ENCODE measurements around the gene MAVS.

MAVS gene

GRCh38 chr20:3887876-3888620 lies 41.4 kb downstream of the MAVS start:
- H3K27ac ChIP-seq = peak overlapping the region; percentile 91
- no peak for TF ChIP-seq CTCF (conservative IDR thresholded peaks at IDR 0.05; ENCODE audit: low read depth)
- no peak for DNase-seq (ENCODE audit: low spot score)
- POLR2A ChIA-PET (ENCODE audit: low non-redundant PET) = no interaction called here
- CTCF ChIA-PET = interaction anchor here (0.6 to 0.7 kb wide), 4 partner anchors 9 to 718 kb away, joined by 3 to 6 read pairs (median 3); no protein-coding TSS in a partner anchor

- TF ChIP-seq CTCF (conservative IDR thresholded peaks at IDR 0.05; ENCODE audit: low read depth) = peak; percentile 50
- peak; percentile 100 for DNase-seq (ENCODE audit: low spot score)
- H3K27ac ChIP-seq = peak within 1 kb of the TSS; percentile 91
- CTCF ChIA-PET = interaction anchor here (0.6 to 0.7 kb wide), 4 partner anchors 9 to 1299 kb away, joined by 3 to 6 read pairs (median 3); no protein-coding TSS in a partner anchor
- POLR2A ChIA-PET (ENCODE audit: low non-redundant PET) = no interaction called here
Observed at GRCh38 chr20:3888622-3889488, 42.2 kb downstream of the MAVS start, which contains the start of gene PANK2. Gene PANK2 (plus strand): TSS chr20:3889387.

- CTCF ChIA-PET = interaction anchor here (0.6 to 0.7 kb wide), 3 partner anchors 21 to 860 kb away, joined by 3 to 5 read pairs (median 4); no protein-coding TSS in a partner anchor
- peak; percentile 31 for DNase-seq (ENCODE audit: low spot score)
- POLR2A ChIA-PET (ENCODE audit: low non-redundant PET) = no interaction called here
- H3K27ac ChIP-seq = peak overlapping the region; percentile 91
- TF ChIP-seq CTCF (conservative IDR thresholded peaks at IDR 0.05; ENCODE audit: low read depth) = no peak
Observed at GRCh38 chr20:3889489-3890397, 43.1 kb downstream of the MAVS start.

- CTCF ChIA-PET = interaction anchor here (0.6 to 0.7 kb wide), 2 partner anchors 20 to 860 kb away, joined by 3 to 4 read pairs; no protein-coding TSS in a partner anchor
- POLR2A ChIA-PET (ENCODE audit: low non-redundant PET) = no interaction called here
- TF ChIP-seq CTCF (conservative IDR thresholded peaks at IDR 0.05; ENCODE audit: low read depth) = no peak
- DNase-seq (ENCODE audit: low spot score) = peak; percentile 59
- peak overlapping the region; percentile 91; the same call in 1 of the 2 replicates for H3K27ac ChIP-seq
Observed at GRCh38 chr20:3890398-3890751, 43.7 kb downstream of the MAVS start.

GRCh38 chr20:3890999-3891929 lies 44.6 kb downstream of the MAVS start:
- CTCF ChIA-PET = interaction anchor here (0.7 to 0.9 kb wide), 2 partner anchors 19 to 29 kb away, joined by 3 to 4 read pairs; no protein-coding TSS in a partner anchor
- POLR2A ChIA-PET (ENCODE audit: low non-redundant PET) = no interaction called here
- peak overlapping the region; percentile 52 for H3K27ac ChIP-seq
- DNase-seq (ENCODE audit: low spot score) = no peak
- no peak for TF ChIP-seq CTCF (conservative IDR thresholded peaks at IDR 0.05; ENCODE audit: low read depth)
